ENCODE results near the gene SGF29.

GRCh38 chr16:28563218-28563617 is 9.5 kb downstream of the SGF29 start:
- TF ChIP-seq POLR2A (IDR thresholded peaks at IDR 0.05) = no peak
- TF ChIP-seq CTCF (IDR thresholded peaks at IDR 0.05 in 4 of 5, conservative IDR thresholded peaks at IDR 0.05 in 1 of 5) = no peak

Data from gastrocnemius medialis (tissue), 4 donors.